ENCODE measurements around the gene SLC8A3.

The SLC8A3 gene

DNA sequence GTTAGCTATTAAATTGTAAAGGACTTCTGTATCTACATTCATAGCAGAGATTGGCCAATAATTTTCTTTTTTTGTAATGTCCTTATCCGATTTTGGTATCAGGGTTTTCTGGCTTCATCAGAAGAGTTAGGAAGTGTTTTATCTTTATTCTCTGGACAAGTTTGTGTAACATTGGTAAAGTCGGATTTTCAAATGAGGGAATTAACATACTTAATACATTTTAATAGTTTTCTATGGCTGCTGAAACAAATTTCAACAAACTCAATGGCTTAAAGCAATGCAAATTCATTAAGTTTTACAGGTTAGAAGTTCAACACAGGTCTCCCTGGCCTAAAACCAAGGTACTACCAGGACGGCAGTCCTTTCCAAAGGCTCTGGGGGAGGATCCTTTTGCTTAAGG is 13.2 kb upstream of the SLC8A3 start:
- no peaks in the 10 kb centered on the region for H3K36me3 ChIP-seq (ENCODE audit: control insufficient read depth, insufficient read depth, low read length)
- H3K27ac ChIP-seq (ENCODE audit: insufficient read depth, low read length, poor library complexity, severe bottlenecking): no peak overlapping the region
- no peaks in the 10 kb centered on the region for H3K4me1 ChIP-seq (ENCODE audit: control insufficient read depth, insufficient read depth, low read length, poor library complexity, severe bottlenecking)
- peaks cover 3% of the 10 kb centered on the region for H3K27me3 ChIP-seq (replicated peaks; ENCODE audit: control insufficient read depth, insufficient read depth, low read length, poor library complexity, severe bottlenecking)
- H3K4me3 ChIP-seq (ENCODE audit: insufficient read depth, low read depth, low read length, poor library complexity, severe bottlenecking): no peak overlapping the region
- DNase-seq: no peak
- no peaks in the 10 kb centered on the region for H3K9me3 ChIP-seq (ENCODE audit: control insufficient read depth, low read length)

DNA sequence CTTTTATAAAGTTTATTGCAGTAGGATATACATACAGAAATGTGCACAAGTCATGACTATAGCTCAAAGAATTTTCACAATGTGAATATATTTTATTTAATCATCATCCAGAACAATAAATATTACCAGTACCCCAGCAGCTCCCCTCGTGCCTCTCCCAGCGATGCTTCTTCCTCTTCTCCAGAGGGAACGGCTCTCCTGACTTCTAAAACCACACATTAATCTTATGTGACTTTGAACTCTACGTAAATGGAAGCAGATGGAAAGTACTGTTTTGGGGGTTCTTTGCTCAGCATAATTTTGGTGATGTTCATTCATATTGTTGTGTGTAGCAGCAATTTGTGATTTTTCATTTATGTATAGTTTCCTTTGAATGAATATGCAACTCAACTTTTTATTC is 4.6 kb upstream of the SLC8A3 start:
- Histone ChIP-seq H3K4me3 (ENCODE audit: insufficient read depth, low read depth, low read length, poor library complexity, severe bottlenecking) (no peak overlapping the region), H3K4me1 (ENCODE audit: control insufficient read depth, insufficient read depth, low read length, poor library complexity, severe bottlenecking) (peaks cover 11% of the 10 kb centered on the region), H3K9me3 (ENCODE audit: control insufficient read depth, low read length) (no peaks in the 10 kb centered on the region), H3K36me3 (ENCODE audit: control insufficient read depth, insufficient read depth, low read length) (no peaks in the 10 kb centered on the region), H3K27me3 (replicated peaks; ENCODE audit: control insufficient read depth, insufficient read depth, low read length, poor library complexity, severe bottlenecking) (peaks cover 6% of the 10 kb centered on the region), H3K27ac (ENCODE audit: insufficient read depth, low read length, poor library complexity, severe bottlenecking) (no peak overlapping the region)
- no peak for DNase-seq

DNA sequence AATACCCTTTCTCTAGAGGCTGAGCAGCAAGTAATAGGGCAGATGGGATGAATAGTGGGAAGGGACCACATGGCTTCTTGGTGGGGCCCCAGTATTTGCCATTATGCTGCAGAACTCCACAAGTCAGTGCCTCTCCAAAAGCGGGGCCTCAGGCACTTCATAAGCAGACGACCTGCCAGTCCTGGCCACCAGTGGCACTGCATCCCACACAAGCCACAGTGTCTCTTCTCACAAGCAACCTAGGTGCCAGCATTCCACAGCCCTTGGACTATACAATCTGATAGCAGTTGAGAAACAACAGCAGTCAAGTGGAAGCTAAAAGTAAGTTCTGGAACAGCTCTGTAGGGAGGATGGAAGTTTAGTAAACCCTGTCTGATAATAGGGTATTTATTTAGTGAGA is 4.2 kb upstream of the SLC8A3 start:
- no peak for DNase-seq

DNA sequence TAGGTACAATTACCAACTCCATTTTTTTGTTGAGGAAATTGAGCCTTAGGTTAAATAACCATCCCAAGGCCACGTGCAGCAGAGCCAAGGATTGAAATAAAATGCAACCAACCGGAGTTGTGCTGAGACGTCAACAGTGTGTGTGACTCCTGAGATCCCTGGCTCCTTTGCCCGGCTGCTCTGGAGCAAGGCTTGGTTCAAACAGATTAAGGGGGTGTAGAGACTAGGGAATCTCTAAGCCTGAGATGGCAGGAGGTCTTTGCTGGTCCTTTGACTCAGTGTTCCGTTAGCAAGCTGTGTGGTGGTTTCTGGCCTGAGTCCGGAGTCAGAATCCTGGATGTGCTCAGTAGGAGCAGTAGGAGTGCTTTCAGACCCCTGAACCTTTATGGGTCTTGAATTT is 1.4 kb upstream of the SLC8A3 start:
- Histone ChIP-seq H3K27ac (ENCODE audit: insufficient read depth, low read length, poor library complexity, severe bottlenecking) (no peak overlapping the region), H3K9me3 (ENCODE audit: control insufficient read depth, low read length) (no peaks in the 10 kb centered on the region), H3K4me3 (ENCODE audit: insufficient read depth, low read depth, low read length, poor library complexity, severe bottlenecking) (no peak overlapping the region), H3K27me3 (replicated peaks; ENCODE audit: control insufficient read depth, insufficient read depth, low read length, poor library complexity, severe bottlenecking) (peaks cover 6% of the 10 kb centered on the region), H3K4me1 (ENCODE audit: control insufficient read depth, insufficient read depth, low read length, poor library complexity, severe bottlenecking) (peaks cover 17% of the 10 kb centered on the region), H3K36me3 (ENCODE audit: control insufficient read depth, insufficient read depth, low read length) (no peaks in the 10 kb centered on the region)
- DNase-seq: no peak

More for the DNA sequence above, 4.2 kb upstream of the SLC8A3 start:
- H3K9me3 ChIP-seq (ENCODE audit: control insufficient read depth, low read length): no peaks in the 10 kb centered on the region
- H3K27me3 ChIP-seq (replicated peaks; ENCODE audit: control insufficient read depth, insufficient read depth, low read length, poor library complexity, severe bottlenecking): peaks cover 6% of the 10 kb centered on the region
- no peak overlapping the region for H3K27ac ChIP-seq (ENCODE audit: insufficient read depth, low read length, poor library complexity, severe bottlenecking)
- no peak overlapping the region for H3K4me3 ChIP-seq (ENCODE audit: insufficient read depth, low read depth, low read length, poor library complexity, severe bottlenecking)
- peaks cover 11% of the 10 kb centered on the region for H3K4me1 ChIP-seq (ENCODE audit: control insufficient read depth, insufficient read depth, low read length, poor library complexity, severe bottlenecking)
- H3K36me3 ChIP-seq (ENCODE audit: control insufficient read depth, insufficient read depth, low read length): no peaks in the 10 kb centered on the region

DNA sequence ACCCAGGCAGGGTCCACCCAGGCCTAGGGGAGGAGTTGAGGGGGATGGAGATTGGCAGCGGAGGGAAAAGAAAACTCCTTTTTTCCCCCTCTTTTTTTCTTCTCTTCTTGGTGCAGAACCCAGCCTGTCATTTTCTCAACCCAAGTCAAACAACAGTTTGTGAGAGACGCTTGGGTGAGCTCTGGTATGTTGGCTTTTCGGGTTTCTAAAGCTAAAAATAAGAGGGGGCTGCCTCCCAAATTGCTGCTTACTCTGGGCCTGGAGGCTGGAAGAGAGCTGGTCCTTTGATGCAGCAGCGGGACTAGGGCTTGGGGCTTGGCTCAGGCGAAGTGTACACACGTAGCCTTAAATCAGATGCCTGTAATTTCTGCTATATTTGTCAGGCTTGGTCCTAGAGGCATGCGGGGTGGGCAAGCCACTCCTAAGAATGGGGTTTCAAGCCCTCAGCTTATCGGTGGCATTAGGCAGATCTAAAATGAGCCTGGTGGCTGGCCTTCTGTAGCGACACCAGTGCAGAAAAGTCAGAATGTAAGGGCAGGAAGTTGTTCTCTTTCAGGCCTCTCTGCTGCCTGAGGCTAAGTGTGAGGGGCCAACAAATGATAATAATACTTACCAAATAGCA is 816 bp upstream of the SLC8A3 start:
- Histone ChIP-seq H3K27me3 (replicated peaks; ENCODE audit: control insufficient read depth, insufficient read depth, low read length, poor library complexity, severe bottlenecking) (peaks cover 6% of the 10 kb centered on the region), H3K27ac (ENCODE audit: insufficient read depth, low read length, poor library complexity, severe bottlenecking) (no peak overlapping the region), H3K4me1 (ENCODE audit: control insufficient read depth, insufficient read depth, low read length, poor library complexity, severe bottlenecking) (peaks cover 17% of the 10 kb centered on the region), H3K9me3 (ENCODE audit: control insufficient read depth, low read length) (no peaks in the 10 kb centered on the region), H3K4me3 (ENCODE audit: insufficient read depth, low read depth, low read length, poor library complexity, severe bottlenecking) (peak overlapping the region; percentile 35), H3K36me3 (ENCODE audit: control insufficient read depth, insufficient read depth, low read length) (no peaks in the 10 kb centered on the region)
- no peak for DNase-seq

DNA sequence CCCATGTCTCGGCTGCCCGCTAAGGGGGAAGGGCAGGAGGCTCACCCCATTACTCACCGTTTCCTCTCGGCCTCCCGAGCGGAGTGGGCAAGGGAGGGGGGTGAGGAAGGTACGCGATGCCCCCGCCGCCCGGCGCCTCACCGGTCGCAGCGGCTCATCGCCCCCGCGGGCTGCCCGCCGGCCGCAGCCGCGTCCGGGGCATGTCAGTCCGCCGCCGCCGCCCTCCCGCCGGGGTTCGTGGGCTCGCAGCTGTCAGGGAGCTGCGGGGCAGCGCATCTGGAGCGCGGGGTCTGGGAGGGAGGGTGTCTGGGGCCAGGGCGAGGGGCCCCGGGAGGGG is 461 bp downstream of the SLC8A3 start:
- no peak for DNase-seq
- no peaks in the 10 kb centered on the region for H3K9me3 ChIP-seq (ENCODE audit: control insufficient read depth, low read length)
- no peaks in the 10 kb centered on the region for H3K36me3 ChIP-seq (ENCODE audit: control insufficient read depth, insufficient read depth, low read length)
- peaks cover 17% of the 10 kb centered on the region for H3K4me1 ChIP-seq (ENCODE audit: control insufficient read depth, insufficient read depth, low read length, poor library complexity, severe bottlenecking)
- no peak overlapping the region for H3K27ac ChIP-seq (ENCODE audit: insufficient read depth, low read length, poor library complexity, severe bottlenecking)
- H3K27me3 ChIP-seq (replicated peaks; ENCODE audit: control insufficient read depth, insufficient read depth, low read length, poor library complexity, severe bottlenecking): peaks cover 6% of the 10 kb centered on the region
- peak overlapping the region; percentile 50 for H3K4me3 ChIP-seq (ENCODE audit: insufficient read depth, low read depth, low read length, poor library complexity, severe bottlenecking)

DNA sequence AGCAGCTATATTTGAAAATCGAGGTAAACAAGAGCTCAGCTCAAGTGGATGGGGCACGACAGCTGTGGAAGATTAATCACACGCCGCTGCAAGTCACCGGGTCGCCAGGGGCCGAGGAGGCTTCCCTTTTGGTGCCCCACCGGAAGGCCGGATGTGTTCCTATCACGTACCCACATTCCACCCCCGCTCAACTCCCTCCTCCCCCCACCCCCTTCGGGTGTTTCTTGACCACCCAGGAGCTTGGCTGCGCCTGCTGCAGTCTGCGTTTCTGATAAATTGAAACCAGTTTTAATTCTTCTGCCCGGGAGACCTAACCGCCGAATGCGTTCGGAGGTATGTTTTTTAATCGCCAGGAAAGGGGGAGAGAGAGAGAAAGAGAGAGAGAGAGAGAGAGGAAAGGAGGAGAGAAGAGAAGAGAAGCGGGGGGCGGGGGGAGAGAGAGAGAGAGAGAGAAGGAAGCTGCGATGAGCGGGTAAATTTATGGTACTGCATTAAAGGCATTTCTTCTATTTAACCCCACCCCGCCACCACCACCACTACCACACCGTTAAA is 1.8 kb downstream of the SLC8A3 start:
- peaks cover 6% of the 10 kb centered on the region for H3K27me3 ChIP-seq (replicated peaks; ENCODE audit: control insufficient read depth, insufficient read depth, low read length, poor library complexity, severe bottlenecking)
- peaks cover 17% of the 10 kb centered on the region for H3K4me1 ChIP-seq (ENCODE audit: control insufficient read depth, insufficient read depth, low read length, poor library complexity, severe bottlenecking)
- no peak for DNase-seq
- H3K4me3 ChIP-seq (ENCODE audit: insufficient read depth, low read depth, low read length, poor library complexity, severe bottlenecking): peak overlapping the region; percentile 50
- no peaks in the 10 kb centered on the region for H3K9me3 ChIP-seq (ENCODE audit: control insufficient read depth, low read length)
- no peak overlapping the region for H3K27ac ChIP-seq (ENCODE audit: insufficient read depth, low read length, poor library complexity, severe bottlenecking)
- H3K36me3 ChIP-seq (ENCODE audit: control insufficient read depth, insufficient read depth, low read length): no peaks in the 10 kb centered on the region

DNA sequence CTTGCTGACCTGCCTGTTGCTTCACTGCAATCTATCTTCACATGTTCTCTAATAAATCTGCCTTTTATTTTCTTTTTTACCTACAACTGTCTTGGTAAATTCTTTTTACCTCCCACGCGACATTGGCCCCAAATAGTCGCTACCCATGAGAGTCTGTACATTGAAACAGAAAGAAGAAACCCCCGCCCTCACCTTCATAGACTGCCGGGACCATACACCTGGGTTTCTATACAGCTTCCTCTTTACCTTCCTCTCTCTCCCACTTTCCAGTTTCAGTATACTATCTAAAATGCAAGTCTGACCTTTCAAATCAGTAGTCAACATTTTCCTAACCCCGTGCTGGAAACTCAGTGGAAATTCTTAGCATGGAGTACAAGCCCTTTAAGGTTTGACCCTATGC is 4.8 kb downstream of the SLC8A3 start:
- no peak for DNase-seq
- Histone ChIP-seq H3K36me3 (ENCODE audit: control insufficient read depth, insufficient read depth, low read length) (no peaks in the 10 kb centered on the region), H3K27ac (ENCODE audit: insufficient read depth, low read length, poor library complexity, severe bottlenecking) (no peak overlapping the region), H3K4me1 (ENCODE audit: control insufficient read depth, insufficient read depth, low read length, poor library complexity, severe bottlenecking) (peaks cover 11% of the 10 kb centered on the region), H3K9me3 (ENCODE audit: control insufficient read depth, low read length) (no peaks in the 10 kb centered on the region), H3K4me3 (ENCODE audit: insufficient read depth, low read depth, low read length, poor library complexity, severe bottlenecking) (no peak overlapping the region), H3K27me3 (replicated peaks; ENCODE audit: control insufficient read depth, insufficient read depth, low read length, poor library complexity, severe bottlenecking) (no peaks in the 10 kb centered on the region)

DNA sequence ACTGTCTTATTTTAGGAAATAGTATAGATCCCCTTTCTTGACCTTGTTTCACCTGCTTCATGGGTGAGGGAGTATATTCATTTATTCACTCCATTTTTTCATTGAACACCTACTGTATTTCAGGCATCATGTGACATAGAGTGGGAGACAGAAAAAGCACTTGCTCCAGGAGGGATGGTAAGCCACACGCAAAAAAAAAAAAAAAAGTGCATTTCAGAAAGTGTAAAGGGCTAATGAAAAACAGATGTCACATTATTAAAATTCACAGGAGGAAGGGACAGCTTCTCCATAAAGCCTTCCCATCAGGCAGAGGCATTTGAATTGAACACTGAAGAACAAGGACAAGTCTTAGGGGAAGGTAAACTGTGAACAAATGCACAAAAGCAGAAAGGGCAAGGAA is 7.5 kb downstream of the SLC8A3 start:
- Histone ChIP-seq H3K4me1 (ENCODE audit: control insufficient read depth, insufficient read depth, low read length, poor library complexity, severe bottlenecking) (no peaks in the 10 kb centered on the region), H3K9me3 (ENCODE audit: control insufficient read depth, low read length) (no peaks in the 10 kb centered on the region), H3K4me3 (ENCODE audit: insufficient read depth, low read depth, low read length, poor library complexity, severe bottlenecking) (no peak overlapping the region), H3K36me3 (ENCODE audit: control insufficient read depth, insufficient read depth, low read length) (no peaks in the 10 kb centered on the region), H3K27ac (ENCODE audit: insufficient read depth, low read length, poor library complexity, severe bottlenecking) (no peak overlapping the region), H3K27me3 (replicated peaks; ENCODE audit: control insufficient read depth, insufficient read depth, low read length, poor library complexity, severe bottlenecking) (no peaks in the 10 kb centered on the region)
- no peak for DNase-seq

DNA sequence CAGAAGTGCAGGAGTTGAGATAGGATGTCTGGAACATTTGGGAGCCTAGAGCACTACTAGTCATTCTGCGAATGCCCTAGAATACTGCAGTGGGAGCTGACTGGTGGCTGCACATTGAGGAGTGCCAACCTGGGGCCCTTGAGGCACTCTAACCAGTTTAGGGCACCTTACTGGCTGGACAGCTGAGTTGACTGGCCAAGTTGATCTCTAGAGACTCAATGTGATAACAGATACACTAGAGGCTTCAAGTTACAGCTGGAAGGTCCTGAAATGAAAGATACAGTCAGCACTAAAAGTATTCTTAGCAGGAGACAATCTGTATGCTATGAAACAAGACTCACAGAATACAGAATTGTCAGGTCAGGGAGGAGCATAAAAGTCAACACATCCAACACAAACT is 8.0 kb downstream of the SLC8A3 start:
- Histone ChIP-seq H3K36me3 (ENCODE audit: control insufficient read depth, insufficient read depth, low read length) (no peaks in the 10 kb centered on the region), H3K9me3 (ENCODE audit: control insufficient read depth, low read length) (no peaks in the 10 kb centered on the region), H3K4me3 (ENCODE audit: insufficient read depth, low read depth, low read length, poor library complexity, severe bottlenecking) (no peak overlapping the region), H3K27ac (ENCODE audit: insufficient read depth, low read length, poor library complexity, severe bottlenecking) (no peak overlapping the region), H3K27me3 (replicated peaks; ENCODE audit: control insufficient read depth, insufficient read depth, low read length, poor library complexity, severe bottlenecking) (no peaks in the 10 kb centered on the region), H3K4me1 (ENCODE audit: control insufficient read depth, insufficient read depth, low read length, poor library complexity, severe bottlenecking) (no peaks in the 10 kb centered on the region)
- DNase-seq: no peak
